ENCODE measurements around the gene BPTF.
"Not testable (repeated sequence)": the region's sequence is repeated elsewhere in the genome, so short reads cannot be mapped to it uniquely, and the experiment has no call there.

BPTF gene, protein sequence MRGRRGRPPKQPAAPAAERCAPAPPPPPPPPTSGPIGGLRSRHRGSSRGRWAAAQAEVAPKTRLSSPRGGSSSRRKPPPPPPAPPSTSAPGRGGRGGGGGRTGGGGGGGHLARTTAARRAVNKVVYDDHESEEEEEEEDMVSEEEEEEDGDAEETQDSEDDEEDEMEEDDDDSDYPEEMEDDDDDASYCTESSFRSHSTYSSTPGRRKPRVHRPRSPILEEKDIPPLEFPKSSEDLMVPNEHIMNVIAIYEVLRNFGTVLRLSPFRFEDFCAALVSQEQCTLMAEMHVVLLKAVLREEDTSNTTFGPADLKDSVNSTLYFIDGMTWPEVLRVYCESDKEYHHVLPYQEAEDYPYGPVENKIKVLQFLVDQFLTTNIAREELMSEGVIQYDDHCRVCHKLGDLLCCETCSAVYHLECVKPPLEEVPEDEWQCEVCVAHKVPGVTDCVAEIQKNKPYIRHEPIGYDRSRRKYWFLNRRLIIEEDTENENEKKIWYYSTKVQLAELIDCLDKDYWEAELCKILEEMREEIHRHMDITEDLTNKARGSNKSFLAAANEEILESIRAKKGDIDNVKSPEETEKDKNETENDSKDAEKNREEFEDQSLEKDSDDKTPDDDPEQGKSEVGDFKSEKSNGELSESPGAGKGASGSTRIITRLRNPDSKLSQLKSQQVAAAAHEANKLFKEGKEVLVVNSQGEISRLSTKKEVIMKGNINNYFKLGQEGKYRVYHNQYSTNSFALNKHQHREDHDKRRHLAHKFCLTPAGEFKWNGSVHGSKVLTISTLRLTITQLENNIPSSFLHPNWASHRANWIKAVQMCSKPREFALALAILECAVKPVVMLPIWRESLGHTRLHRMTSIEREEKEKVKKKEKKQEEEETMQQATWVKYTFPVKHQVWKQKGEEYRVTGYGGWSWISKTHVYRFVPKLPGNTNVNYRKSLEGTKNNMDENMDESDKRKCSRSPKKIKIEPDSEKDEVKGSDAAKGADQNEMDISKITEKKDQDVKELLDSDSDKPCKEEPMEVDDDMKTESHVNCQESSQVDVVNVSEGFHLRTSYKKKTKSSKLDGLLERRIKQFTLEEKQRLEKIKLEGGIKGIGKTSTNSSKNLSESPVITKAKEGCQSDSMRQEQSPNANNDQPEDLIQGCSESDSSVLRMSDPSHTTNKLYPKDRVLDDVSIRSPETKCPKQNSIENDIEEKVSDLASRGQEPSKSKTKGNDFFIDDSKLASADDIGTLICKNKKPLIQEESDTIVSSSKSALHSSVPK (N-terminal part only)

GRCh38 chr17:67824735-67825626 is at the start of gene BPTF:
TSS of gene BPTF (plus strand) at chr17:67825503. CDS start at chr17:67825725, 222 bp downstream.
- peak; percentile 88 to 89 for DNase-seq

- peak in 1 of 2 experiments; percentile 14 for DNase-seq
Observed at GRCh38 chr17:67779098-67779672, 46.1 kb upstream of the BPTF start.

- no peak for DNase-seq
Observed at GRCh38 chr17:67784364-67785121, 40.8 kb upstream of the BPTF start.

DNA sequence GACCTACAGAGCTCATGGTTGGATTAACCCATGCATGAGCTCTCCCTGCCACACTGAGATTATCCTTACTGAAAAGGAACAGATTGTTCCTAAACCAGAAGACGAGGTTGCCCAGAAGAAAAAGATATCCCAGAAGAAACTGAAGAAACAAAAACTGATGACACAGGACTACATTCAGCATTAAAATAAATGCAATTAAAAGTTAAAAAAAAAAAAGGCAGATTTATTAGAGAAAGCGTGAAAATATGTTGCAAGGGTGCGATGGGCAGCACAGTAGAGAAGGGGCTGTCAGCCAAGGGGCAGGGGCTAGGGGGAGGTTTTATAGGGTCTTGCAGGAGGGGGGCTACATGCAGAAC is 40.2 kb upstream of the BPTF start:
- no peak for DNase-seq

- DNase-seq = no peak
Observed at GRCh38 chr17:67785504-67785903, 39.8 kb upstream of the BPTF start.

GRCh38 chr17:67800495-67800928 is 24.8 kb upstream of the BPTF start:
- peak; percentile 15 to 37 for DNase-seq

GRCh38 chr17:67801626-67802175 is 23.6 kb upstream of the BPTF start:
- no peak for DNase-seq

DNA sequence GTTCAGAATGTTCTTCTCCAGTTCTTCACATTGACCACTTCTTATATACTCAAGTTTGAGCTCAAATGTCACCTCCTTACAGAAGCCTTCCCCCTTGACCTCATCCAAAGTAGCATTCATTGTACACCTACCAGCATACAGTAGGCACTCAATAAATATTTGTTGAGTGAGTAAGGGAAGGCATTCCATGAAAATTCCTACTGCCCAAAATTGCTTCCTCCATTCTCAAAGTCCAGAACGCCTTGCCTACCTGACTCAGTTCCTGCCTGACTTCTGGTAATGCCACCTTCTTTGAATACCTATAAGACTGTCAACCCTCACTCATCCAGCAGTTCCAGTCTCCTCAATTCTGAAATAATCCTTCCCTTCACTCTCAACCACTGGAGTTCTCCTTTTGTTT is 14.8 kb upstream of the BPTF start:
- no peak for DNase-seq

DNA sequence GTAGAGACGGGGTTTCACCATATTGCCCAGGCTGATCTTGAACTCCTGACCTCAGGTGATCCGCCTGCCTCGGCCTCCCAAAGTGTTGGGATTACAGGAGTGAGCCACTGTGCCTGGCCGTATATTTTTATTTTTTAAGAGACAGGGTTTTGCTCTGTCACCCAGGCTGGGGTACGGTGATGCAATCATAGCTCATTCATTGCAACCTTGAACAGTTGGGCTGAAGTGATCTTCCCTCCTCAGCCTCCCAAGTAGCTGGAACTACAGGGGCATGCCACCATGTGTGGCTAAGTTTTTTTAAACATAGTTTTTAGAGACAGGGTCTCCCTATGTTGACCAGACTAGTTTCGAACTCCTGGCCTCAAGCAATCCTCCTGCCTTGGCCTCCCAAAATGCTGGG is 12.9 kb upstream of the BPTF start:
- not testable (repeated sequence) for DNase-seq

DNA sequence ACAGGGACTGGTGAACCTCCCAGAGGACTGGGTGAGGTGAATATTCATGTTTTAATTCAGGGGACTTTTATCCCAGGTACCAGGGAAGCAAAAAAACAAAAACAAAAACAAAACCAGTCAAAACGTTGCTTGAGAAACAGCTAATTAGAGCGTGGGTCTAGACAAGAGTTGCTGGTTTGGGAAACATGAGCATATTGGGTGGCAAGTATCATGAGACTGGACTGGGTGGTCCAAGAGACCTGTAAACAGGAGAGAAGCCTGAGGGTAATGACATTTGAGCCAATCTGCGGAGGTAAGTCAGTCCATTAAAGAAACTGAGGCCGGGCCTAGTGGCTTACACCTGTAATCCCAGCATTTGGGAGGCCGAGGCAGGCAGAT is 11.5 kb upstream of the BPTF start:
- no peak for DNase-seq

DNA sequence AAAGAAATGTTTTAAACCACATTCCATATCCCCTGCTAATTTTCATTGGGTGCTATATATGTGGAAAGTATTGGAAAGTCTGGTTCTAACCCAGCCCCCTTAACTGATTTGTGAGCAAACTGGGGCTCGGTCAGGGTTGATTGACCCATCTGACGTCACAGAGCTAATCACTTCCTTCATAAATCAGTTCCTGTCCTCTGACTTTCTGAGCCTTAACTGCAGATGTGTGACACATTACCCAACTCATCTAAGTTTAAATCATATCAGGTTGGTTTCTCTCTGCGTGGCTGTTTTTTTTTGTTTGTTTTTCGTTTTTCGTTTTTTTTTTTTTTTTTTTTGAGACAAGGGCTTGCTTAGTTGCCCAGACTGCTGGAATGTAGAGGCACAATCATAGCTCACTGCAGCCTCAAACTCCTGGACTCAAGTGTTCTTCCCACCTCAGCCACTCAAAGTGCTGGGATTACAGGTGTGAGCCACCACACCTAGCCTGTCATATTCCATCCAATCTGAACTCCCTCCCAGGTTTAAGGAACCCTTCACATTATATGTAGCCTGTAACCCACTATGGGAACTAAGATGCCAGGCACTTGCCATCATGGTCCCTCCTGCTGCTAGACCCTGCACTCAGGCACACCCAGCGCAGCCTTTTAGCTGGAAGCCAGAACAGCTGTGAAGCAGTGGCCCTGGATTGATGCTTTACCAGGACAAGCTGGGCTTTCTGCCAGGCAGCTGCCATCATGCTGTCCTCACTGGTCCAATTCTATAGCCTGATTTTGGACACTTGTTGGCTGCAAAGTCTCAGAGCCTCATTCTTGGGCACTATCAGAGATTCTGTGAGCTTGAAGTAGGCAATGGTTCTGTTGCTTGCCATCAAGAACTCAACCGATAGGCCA is 6.9 kb upstream of the BPTF start:
- DNase-seq = no peak

DNA sequence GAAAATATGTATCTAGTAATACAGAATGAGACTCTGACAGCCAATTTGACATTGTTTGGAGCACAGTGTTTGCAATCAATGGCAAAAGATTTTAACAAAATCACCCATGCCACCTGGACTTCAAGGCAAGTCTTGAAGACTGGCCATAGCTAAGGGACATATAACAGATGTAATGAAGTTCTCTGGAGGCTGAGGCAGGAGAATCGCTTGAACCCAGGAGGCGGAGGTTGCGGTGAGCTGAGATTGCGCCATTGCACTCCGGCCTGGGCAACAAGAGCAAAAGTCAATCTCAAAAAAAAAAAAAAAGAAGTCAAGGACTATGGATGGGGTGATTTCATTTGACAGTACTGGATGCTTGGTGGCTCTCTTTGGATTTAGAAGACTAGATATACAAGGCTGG is 5.6 kb upstream of the BPTF start:
- DNase-seq = no peak

DNA sequence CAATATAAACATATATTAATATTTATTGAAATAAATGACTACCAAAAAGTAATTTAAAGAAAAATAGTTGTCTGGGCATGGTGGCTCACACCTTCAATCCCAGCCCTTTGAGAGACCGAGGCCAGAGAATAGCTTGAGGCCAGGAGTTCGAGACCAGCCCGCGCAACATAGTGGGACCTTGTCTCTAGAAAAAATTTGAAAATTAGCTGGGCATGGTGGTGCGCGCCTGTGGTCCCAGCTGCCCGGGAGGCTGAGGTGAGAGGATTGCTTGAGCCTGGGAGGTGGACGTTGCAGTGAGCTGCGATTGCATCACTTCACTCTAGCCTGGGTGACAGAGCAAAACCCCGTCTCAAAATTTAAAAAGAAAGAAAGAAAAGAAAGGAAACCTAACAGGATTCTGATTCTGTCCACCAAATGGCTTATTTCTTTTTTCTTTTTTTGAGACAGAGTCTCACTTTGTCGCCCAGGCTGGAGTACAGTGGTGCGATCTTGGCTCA is 3.4 kb upstream of the BPTF start:
- no peak for DNase-seq

- peak; percentile 37 to 50 for DNase-seq
Observed at GRCh38 chr17:67825627-67826601, 611 bp downstream of the BPTF start.

DNA sequence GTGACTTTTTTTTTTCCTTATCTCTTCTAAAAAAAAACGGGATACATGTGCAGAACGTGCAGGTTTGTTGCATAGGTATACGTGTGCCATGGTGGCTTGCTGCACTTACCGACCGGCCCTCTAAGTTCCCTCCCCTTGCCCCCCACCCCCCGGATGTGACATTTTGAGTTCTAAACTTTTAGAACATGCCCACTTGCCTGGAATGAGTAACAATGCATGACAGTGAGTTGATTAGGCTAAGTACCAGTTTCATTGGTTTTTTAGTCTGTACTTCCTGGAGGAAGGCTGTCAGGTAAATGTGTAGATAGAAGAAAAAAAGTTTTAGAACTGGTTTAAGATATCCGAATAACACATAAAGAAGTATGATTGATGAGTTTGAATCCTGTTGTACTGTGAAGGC is 4.0 kb downstream of the BPTF start:
- DNase-seq = peak; percentile 23 to 39

GRCh38 chr17:67830440-67830839 is 5.1 kb downstream of the BPTF start:
- no peak for DNase-seq

- no peak for DNase-seq
Observed at GRCh38 chr17:67831268-67831667, 6.0 kb downstream of the BPTF start.

DNA sequence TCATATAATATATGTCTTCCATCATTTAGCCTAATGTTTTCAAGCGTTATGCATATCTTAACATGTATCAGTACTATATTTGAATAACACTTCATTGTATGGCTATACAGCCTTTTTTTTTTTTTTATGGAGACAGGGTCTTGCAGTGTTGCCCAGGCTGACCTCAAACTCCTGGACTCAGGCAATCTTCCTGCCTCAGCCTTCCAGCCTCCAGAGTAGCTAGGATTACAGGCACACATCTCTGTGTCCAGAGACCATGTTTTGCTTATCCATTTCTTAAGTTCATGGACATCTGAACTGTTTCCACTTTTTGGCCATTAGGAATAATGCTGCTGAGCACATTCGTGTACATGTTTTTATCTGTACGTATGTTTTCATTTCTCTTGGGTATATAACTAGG is 7.8 kb downstream of the BPTF start:
- DNase-seq = no peak

All from stimulated activated CD4-positive, alpha-beta T cell treated with anti-CD3 and anti-CD28 coated beads, Interleukin-4, amount 100 ng/mL, for 4 hours (primary cell).